Measurements from ENCODE around the gene RMRP. TPM values are rescaled to one million over a fixed set of nuclear protein-coding genes. Genes with fewer than 3 reads are reported as not detected.

Gene RMRP
- total RNA-seq, 4 donors from 2014 or later = 1,650 to 4,855 (median 3,807) TPM

- ATAC-seq = peak; percentile 41
- TF ChIP-seq POLR2AphosphoS5 (IDR thresholded peaks at IDR 0.05) (no peak), POLR2A (IDR thresholded peaks at IDR 0.05) (no peak), CTCF (IDR thresholded peaks at IDR 0.05) (no peak), EP300 (IDR thresholded peaks at IDR 0.05) (no peak)
These were observed 38.7 kb downstream of the RMRP start for GRCh38 chr9:35618854-35619799.

GRCh38 chr9:35618325-35618727 lies 39.5 kb downstream of the RMRP start, which contains the start of gene CD72:
TSS of gene CD72 (minus strand) at chr9:35618413. CDS start at chr9:35618303, 110 bp downstream.
- Histone ChIP-seq H3K4me3 (peak within 1 kb of the TSS; percentile 20 to 51), H3K9me3 (no peaks in the 10 kb centered on the region), H3K36me3 (no peaks in the 10 kb centered on the region), H3K4me1 (peaks cover 0 to 14% (median 0%) of the 10 kb centered on the region in 3 donors), H3K27me3 (peaks cover 14% of the 10 kb centered on the region), H3K27ac (peak within 1 kb of the TSS in 1 of 4 donors; percentile 41)
- WGBS, 2 donors (ENCODE audit: low coverage in 1 of 2) = 67 to 77% methylated on average over 1 to 4 of the region's 7 CpGs
- no peak for ATAC-seq
- TF ChIP-seq POLR2A (IDR thresholded peaks at IDR 0.05) = no peak
- TF ChIP-seq POLR2AphosphoS5 (IDR thresholded peaks at IDR 0.05) = no peak
- TF ChIP-seq CTCF (IDR thresholded peaks at IDR 0.05) = no peak
- TF ChIP-seq EP300 (IDR thresholded peaks at IDR 0.05) = no peak

More at GRCh38 chr9:35618854-35619799, 38.7 kb downstream of the RMRP start:
- Histone ChIP-seq H3K27me3 (peaks cover 14% of the 10 kb centered on the region), H3K36me3 (no peaks in the 10 kb centered on the region), H3K4me3 (no peak overlapping the region), H3K27ac (no peak overlapping the region), H3K9me3 (no peaks in the 10 kb centered on the region), H3K4me1 (peaks cover 0 to 14% (median 0%) of the 10 kb centered on the region in 3 donors)
- 50 to 87% methylated on average over 2 to 8 of the region's 17 CpGs for WGBS, 2 donors (ENCODE audit: low coverage in 1 of 2)

GRCh38 chr9:35617548-35617947 lies 40.3 kb downstream of the RMRP start:
- peaks cover 0 to 14% (median 0%) of the 10 kb centered on the region in 3 donors for H3K4me1 ChIP-seq
- TF ChIP-seq EP300 (IDR thresholded peaks at IDR 0.05) (no peak), POLR2A (IDR thresholded peaks at IDR 0.05) (no peak)
- 31 to 62% methylated on average over 4 of the region's 8 CpGs for WGBS, 2 donors (ENCODE audit: low coverage in 1 of 2)
- peaks cover 14% of the 10 kb centered on the region for H3K27me3 ChIP-seq
- no peaks in the 10 kb centered on the region for H3K9me3 ChIP-seq
- no peak for ATAC-seq
- peak overlapping the region in 1 of 2 donors; percentile 51 for H3K4me3 ChIP-seq
- H3K27ac ChIP-seq = peak overlapping the region in 1 of 4 donors; percentile 41
- H3K36me3 ChIP-seq = no peaks in the 10 kb centered on the region

GRCh38 chr9:35616681-35617459 lies 40.9 kb downstream of the RMRP start:
- peak; percentile 83 for ATAC-seq
- TF ChIP-seq POLR2A (IDR thresholded peaks at IDR 0.05) = no peak
- TF ChIP-seq POLR2AphosphoS5 (IDR thresholded peaks at IDR 0.05) = no peak
- TF ChIP-seq CTCF (IDR thresholded peaks at IDR 0.05) = peak in 1 of 4 experiments; percentile 31
- no peak for TF ChIP-seq EP300 (IDR thresholded peaks at IDR 0.05)
- Histone ChIP-seq H3K36me3 (no peaks in the 10 kb centered on the region), H3K27me3 (peaks cover 14% of the 10 kb centered on the region), H3K9me3 (no peaks in the 10 kb centered on the region), H3K4me1 (peaks cover 0 to 14% (median 0%) of the 10 kb centered on the region in 3 donors), H3K27ac (peak overlapping the region in 1 of 4 donors; percentile 41), H3K4me3 (peak overlapping the region; percentile 20 to 51)
- WGBS, 2 donors (ENCODE audit: low coverage in 1 of 2) = 12 to 23% methylated on average over 6 to 25 of the region's 51 CpGs
